ENCODE measurements around the gene PKNOX1.
"Not testable (repeated sequence)": the region's sequence is repeated elsewhere in the genome, so short reads cannot be mapped to it uniquely, and the experiment has no call there.

The PKNOX1 gene

GRCh38 chr21:42951193-42951592, 23.2 kb upstream of the PKNOX1 start:
- not testable (repeated sequence) for DNase-seq (ENCODE audit: low spot score)

- no peak for DNase-seq (ENCODE audit: low spot score)
These were observed 17.3 kb upstream of the PKNOX1 start for GRCh38 chr21:42956824-42957630.

- DNase-seq (ENCODE audit: low spot score), result not testable (repeated sequence)
These were observed 16.2 kb upstream of the PKNOX1 start for GRCh38 chr21:42958122-42958521.

GRCh38 chr21:42959728-42960127, 14.6 kb upstream of the PKNOX1 start:
- no peak for DNase-seq (ENCODE audit: low spot score)

- no peak for DNase-seq (ENCODE audit: low spot score)
These were observed 11.9 kb upstream of the PKNOX1 start for GRCh38 chr21:42962380-42963007.

- DNase-seq (ENCODE audit: low spot score), result no peak
These were observed 10.3 kb upstream of the PKNOX1 start for GRCh38 chr21:42964086-42964485.

- no peak for DNase-seq (ENCODE audit: low spot score)
These were observed 9.7 kb upstream of the PKNOX1 start for GRCh38 chr21:42964546-42965210.

GRCh38 chr21:42965211-42965560, 9.2 kb upstream of the PKNOX1 start:
- DNase-seq (ENCODE audit: low spot score), result no peak

GRCh38 chr21:42967616-42968015, 6.7 kb upstream of the PKNOX1 start:
- not testable (repeated sequence) for DNase-seq (ENCODE audit: low spot score)

GRCh38 chr21:42969193-42969600, 5.2 kb upstream of the PKNOX1 start:
- DNase-seq (ENCODE audit: low spot score), result no peak

- no peak for DNase-seq (ENCODE audit: low spot score)
These were observed 3.3 kb upstream of the PKNOX1 start for GRCh38 chr21:42970946-42971653.

GRCh38 chr21:42971897-42972275, 2.5 kb upstream of the PKNOX1 start:
- DNase-seq (ENCODE audit: low spot score), result no peak

- DNase-seq (ENCODE audit: low spot score), result no peak
These were observed 912 bp upstream of the PKNOX1 start for GRCh38 chr21:42973309-42973990.

- DNase-seq (ENCODE audit: low spot score), result peak; percentile 17
These were observed 764 bp downstream of the PKNOX1 start for GRCh38 chr21:42974832-42975820.

- peak; percentile 45 for DNase-seq (ENCODE audit: low spot score)
These were observed 1.7 kb downstream of the PKNOX1 start for GRCh38 chr21:42975886-42976608.

GRCh38 chr21:42980312-42981213, 6.2 kb downstream of the PKNOX1 start:
- DNase-seq (ENCODE audit: low spot score), result no peak

GRCh38 chr21:42981214-42981523, 6.8 kb downstream of the PKNOX1 start:
- DNase-seq (ENCODE audit: low spot score), result no peak

- DNase-seq (ENCODE audit: low spot score), result no peak
These were observed 7.5 kb downstream of the PKNOX1 start for GRCh38 chr21:42981862-42982261.

GRCh38 chr21:42983103-42983502, 8.7 kb downstream of the PKNOX1 start:
- no peak for DNase-seq (ENCODE audit: low spot score)
